Colon (tissue), 2 donors: ENCODE results near the gene TMEM89.

ENCODE experiments used
- FAIRE-seq: peaks from 2 replicates; lab custom pipeline; 2012; peaks lifted over from hg19 to GRCh38; lab: Jason Lieb, UNC
- donor health status: control.
- donor health status: control.

The TMEM89 gene

DNA sequence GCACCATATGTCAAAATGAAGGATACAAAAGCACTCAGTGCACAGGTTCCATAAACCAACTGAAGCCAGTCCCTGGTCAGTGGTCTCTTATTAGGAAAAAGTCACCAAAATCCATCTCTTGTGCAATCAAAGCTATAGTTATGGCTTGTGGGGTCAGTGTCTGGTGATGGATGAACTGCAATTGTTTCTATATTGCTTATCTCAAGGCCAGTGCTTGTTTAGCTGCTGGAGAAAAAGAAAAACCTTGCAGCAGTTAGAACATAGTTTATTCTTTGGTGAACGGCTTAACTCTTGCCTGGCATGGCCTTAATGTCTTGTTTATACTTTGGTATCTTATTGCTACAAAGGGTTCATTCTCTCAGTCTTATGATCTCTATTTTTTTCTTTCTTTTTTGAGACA is 9.3 kb downstream of the TMEM89 start:
- no peak for FAIRE-seq

DNA sequence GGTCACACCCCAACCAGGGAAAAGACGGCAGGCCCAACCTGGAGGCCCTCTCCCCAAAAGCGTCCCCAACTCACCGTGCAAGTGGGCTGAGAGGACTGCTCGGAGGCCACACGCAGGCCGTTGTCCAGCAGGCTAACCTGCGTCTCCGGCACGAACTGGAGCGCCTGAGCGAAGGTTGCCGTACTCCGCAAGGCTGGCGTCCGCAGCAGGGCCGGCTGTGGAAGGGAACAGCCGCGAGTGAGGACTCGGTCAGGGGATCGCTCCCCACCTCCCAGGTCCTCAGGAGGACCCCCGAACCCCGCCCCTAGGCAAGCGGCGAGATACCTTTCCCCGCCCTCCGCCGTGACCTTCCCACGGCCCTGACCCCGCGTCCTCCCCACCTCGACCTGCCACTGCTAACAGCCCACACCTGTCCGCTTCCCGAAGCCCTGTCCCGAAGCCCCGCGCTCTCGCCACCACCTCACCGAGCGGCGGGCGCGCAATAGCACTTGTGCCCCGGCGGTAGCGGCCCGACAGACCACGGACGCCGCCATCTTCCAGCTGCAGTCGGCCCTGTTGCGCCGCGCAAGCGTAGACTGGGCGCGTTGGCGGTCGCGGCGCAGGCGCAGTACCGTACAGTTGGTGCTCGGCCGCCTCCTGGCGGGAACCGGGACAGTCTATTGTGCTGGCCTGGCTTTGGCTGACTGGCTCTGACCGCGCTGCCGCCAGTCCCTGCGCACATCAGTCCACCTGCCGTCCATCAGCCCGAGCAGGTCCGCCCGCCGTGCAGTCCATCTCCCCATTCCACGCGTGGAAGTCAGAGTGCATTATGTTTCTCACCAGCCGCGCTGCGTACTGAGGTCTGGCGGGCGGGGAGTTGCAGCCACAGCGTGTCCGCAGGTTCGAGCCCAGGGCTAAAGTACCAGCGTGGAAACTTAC is 12.2 kb downstream of the TMEM89 start, which contains the start of gene UQCRC1:
Gene UQCRC1 (minus strand): TSS at position 559 of the 918 bp plus-strand sequence. CDS start 26 bp downstream, at position 533.
- no peak for FAIRE-seq

DNA sequence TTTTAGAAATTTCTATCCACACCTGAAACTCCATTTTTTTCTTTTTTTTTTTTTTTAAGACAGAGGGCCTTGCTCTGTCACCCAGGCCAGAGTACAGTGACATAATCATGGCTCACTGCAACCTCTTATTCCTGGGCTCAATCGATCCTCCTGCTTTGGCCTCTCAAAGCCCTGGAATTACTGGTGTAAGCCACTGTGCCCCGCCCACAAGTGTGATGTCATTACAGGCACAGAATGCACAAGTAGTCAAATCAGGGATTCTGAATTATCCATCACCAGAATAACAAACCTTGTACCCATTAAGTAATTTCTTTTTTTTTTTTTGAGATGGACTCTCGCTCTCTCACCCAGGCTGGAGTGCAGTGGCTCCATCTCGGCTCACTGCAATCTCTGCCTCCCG is 14.1 kb downstream of the TMEM89 start:
- FAIRE-seq, result no peak

DNA sequence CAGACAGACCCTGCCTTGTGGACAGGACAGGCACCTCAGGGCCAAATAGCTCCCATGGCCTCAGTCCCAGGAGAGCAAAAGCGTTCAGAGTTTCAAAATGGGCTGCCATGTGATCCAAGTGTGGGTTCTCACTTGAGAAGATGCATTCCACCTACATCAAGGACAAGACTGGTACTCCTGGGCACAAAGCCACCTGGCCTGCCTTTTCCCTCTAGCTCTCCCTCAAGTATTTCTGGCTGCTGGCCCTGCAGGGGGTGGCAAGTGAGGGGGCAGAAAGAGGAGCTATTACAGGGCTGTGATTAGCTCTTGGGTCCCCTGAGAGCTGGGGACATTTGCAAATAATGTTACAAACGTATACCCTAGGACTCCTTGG is 20.0 kb downstream of the TMEM89 start:
- no peak for FAIRE-seq

DNA sequence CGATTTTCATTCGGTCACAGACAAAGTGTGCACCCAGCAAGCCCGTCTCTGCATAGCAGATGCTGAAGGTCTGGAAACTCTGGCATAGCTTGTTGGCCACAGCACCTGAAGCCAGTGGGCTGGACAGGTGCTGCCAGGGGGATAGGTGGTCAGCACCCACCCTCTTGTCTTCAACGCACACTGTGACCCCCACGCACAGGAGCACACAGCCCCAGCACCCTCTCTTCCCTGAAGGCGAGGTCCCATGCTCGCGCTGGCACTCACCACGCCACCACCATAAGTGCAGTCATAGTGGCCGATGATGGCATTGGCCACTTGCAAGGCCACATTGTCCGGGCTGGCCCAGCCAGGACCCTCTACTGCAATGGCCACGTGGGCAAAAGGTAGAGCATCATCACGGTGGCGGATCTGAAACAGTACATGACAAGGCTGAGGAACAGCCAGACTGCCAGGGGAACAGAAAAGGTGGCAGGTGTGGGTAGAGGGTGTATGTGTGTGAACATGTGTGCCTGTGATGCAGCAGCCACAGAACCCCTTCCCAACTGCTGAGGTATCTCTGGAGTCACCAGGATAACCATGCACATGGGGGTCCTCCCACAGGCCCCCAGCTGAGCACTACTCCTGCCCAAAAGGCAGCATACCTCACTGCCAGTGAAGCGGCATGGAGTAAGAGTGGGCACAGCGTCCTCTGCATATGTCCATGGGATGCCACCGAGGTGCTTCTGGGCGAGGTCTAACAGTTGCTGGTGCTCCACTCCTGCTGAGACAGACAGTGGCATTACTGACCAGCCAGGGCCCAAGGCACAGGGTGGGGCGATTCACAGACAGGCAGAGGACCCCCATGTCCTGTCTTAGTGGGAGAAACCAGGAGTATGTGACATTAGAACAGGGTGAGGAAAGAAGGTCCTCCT is 20.6 kb downstream of the TMEM89 start:
- FAIRE-seq, result no peak

DNA sequence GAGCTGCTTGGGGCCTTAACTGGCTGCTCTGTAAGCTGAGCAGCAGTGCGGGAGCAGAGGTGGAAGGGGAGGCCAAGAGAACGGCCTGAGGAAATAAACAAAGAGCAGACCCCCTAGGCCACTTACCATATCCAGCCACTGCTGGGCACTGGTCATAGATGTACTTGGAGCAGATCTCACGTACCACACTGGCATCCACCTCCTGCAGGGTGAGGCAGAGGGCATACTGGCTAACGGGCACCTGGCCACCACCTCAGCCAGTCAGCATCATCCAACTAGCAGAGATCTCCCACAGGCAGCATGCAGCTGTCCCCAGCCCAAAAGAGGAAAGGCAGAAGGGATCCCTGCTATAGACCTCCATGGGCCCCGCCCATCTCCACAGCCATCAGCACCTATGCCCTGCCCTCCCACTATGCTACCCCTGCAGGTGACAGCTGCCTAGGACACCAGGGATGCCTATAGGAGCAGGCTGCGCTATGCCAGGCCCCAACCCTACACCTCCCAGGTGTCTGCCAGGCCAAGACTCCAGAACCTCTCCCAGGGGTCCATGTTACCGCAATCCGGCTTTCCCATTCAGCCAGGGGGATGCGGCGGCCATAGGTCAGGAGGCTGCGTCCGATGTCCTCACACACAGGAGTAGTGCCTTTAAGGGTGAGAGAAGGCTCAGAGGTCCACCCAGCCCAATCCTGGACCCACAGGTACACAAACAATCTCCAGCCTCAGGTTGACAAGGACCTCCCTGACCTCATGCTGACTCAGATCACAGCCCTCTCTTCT is 21.9 kb downstream of the TMEM89 start:
- FAIRE-seq, result no peak

DNA sequence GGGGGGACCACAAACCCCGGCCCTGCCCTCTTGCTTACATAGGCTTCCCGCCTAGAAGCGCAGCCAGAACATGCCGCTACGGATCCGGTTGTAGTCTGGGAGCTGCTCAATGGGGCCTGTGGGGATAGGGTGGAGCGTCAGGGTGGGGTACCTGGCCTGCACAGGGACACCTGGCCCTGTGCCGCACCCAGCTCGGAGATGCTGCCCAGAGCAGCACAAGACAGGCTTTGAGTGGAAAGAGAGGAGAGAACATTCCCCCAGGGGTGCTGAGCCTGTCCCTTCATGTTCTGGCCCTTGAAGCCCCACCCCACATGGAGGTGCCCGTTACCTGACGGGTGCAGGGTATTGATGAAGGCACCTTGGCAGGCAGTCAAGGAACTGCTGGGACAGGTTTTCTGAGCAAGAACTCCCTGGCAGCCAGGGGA is 22.5 kb downstream of the TMEM89 start:
- no peak for FAIRE-seq

DNA sequence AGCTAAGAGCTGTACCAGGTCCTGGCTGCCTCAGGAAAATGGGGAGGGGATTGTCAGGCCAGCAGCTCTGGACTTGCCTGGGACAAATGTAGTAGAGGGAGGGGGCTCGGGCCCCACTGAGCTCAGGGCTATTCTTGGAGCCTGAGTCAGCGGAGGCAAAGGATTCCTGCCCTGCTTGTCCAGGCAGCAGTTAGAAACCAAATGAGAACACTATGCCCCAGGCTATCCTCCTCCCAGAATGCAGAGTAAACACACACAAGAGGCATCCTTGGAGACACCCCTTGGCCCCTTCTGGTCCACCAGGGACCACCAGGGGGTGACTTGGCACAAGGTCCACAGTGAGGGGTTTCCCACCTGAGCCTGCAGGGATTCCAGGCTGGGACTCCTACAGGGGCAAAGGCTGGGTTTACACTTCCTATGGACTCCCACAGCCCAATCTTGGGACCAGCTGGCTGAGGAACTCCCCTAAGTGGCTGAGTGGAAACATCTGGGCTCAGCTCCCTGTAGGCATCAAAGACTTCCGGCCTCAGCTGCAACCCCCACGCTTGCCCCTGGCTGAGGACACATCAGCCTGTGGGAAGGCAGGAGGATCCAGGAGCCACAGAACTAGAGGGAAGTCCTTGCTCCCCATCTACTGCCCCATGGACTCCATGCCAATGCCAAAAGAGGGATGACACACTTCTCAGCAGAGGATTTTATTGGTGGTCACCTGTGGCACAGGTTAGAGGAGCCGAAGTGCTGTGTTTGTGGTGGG is 23.1 kb downstream of the TMEM89 start:
- FAIRE-seq, result no peak

DNA sequence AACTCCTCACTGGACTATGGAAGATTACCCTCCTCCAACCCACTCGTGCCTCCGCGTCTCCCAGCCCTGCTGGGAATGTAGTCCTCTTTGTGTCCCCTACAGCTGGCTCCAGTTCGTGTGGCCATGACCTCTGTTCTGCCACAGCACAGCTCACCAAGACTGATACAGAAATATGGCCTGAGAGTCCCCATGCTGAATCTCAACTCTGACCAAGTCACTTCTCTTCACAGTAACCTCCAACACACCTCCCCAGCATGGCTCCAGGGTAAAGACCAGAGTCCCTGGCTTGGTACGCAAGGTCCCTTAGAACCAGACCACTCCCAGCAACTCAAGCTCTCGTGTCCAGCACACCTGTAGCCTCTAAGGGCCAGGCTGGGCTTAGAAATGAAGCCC is 24.2 kb downstream of the TMEM89 start:
- FAIRE-seq, result no peak

DNA sequence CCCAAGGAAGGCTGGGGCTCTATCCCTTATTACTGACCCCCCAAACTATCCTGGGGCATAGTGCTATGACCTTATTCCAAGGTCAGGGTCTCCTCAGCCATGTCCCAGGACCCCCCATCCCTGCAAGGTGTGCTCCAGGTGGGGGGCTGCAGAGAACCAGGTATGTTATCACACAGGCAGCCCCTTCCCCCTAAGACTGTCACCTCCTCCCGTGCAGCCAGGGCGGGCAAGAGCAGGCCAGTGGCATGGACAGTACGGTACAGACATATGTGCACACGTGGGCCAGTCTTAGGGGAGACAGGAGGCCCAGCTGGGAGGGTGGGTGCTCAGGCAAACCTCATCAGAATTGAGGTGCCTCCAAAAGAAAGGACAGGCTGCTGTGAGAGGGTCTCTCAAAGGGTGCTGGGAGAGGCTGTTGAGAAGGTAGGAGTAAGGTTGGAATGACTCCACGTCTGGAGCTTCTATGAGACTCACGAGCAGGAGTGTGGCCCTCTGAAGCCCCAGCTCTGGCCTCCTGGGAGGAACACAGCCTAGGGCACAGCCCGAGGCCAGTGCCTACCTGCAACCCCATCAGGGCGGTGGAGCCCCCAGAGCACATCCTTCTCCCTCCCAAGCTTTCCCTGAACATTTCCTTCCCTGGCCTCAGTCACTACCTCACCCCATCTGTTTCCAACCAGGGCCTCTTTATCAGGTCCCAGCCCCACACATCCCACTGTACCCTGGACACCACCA is 24.7 kb downstream of the TMEM89 start:
- FAIRE-seq, result no peak

DNA sequence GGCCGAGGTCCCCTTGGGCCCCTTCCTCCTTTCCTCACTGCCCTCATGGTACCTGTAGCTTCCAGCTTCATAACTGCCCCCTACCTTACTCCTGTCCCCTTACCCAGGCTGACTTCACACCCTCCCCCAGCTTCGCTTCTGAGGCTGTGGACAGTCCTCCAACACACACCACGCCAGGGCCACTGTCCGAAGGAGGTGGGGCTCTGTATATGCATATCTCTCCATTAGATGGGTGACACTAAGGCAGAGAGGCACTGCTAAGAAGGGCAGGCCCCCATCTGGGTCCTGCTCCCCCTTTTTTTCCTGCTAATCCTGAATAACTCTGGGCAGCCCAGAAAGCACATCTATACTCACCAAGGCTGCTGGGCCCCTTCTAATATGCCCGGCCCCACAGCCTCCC is 25.4 kb downstream of the TMEM89 start:
- FAIRE-seq, result no peak

DNA sequence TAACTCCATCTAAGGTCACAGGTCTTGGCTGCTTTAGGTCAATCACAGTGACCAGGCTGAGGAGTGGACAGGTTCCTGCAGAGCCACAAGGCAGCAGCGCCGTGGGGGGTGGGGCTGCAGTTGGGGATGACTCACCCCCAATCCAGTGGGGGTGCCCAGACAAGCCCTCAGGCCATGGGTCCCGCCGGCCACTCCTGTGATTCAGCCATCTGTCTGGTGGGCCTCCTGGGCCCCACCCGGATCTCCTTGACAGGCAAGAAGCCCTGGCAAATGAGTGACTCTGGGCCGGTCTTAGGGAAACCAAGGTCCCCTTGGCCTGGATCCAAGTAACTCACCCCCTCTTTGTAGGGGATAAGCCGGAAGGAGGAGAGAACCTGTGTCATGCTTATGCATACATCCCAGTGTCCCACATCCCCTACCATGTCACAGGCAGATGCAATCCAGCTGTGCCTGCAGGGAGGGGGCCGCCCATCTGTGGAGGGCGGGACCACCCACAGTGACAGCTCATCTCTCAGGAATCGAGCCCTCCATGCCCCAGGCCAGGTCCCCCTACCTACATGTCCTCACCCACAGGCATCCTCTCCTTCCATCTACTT is 25.9 kb downstream of the TMEM89 start:
- no peak for FAIRE-seq

DNA sequence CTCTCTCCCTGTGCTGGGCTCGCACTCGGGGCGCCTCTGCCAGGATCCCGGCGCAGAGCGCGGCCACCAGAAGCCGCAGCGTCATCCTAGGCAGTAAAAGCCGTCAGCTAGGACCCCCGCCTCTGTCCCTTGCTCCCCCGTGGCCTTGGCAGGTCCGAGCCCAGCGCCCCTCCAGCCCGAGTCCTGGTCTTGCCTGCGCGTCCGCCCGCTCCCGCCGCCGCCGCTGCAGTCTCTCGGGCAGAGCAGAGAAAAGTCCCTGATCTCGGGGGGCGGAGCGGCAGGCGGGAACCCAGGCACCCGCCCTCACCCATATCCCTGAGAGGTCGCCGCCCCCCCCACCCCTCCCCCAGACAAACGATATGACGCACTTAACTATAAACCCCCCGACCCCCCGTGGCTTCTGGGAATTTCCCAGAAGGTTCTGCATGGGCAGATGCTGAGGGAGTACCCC is 26.5 kb downstream of the TMEM89 start, which contains the start of gene COL7A1:
Gene COL7A1 (minus strand): TSS at position 255 of the 451 bp plus-strand sequence. CDS start 170 bp downstream, at position 85.
- FAIRE-seq, result no peak

DNA sequence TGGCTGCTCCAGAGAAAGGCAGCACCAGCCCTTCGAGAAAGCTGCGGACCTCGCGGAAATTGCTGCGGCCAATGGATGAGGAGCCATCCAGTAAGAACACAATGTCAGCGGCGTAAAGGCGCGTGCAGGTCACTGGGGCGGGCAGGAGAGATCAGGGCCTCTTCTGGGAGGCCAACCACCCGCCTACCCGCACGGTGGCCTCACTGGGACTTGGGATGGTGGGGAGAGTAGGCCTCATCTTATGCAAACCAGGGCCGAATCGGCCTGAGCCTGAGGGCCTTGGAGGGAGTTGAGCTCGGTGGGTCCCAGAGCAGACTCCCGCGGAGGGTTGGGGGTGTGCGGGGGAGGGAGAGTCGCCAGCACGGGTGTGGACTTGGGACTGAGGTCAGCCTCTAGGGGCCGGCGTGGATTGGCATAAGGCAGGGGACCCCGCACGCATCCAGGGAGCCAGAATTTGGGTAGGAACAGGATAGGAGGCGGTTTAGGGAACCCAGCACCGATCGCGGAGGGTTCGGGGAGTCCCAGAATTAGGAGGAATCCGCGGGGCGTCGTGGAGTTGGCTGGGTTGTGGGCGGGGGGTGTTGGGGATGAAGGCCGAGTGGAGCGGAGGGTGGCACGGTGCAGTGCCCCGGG is 27.0 kb downstream of the TMEM89 start:
- FAIRE-seq, result no peak

DNA sequence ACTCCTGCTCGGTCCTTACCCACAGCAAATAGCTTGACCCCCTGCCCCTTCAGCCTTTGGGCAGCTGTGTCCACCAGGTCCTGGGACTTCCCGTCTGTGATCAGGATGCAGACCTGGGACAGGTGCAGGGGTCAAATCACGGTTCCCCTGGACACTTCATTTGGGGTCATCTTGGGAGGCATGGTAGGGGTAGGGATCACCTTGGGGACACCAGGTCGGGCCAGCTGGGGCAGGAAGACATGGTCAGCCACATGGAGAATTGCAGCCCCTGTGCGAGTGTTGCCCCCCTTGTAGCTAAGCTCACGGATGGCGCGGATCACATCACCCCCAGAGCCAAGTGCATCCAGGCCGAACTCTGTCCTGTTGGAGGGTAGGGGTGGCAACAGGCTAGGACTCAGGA is 28.2 kb downstream of the TMEM89 start:
- no peak for FAIRE-seq

DNA sequence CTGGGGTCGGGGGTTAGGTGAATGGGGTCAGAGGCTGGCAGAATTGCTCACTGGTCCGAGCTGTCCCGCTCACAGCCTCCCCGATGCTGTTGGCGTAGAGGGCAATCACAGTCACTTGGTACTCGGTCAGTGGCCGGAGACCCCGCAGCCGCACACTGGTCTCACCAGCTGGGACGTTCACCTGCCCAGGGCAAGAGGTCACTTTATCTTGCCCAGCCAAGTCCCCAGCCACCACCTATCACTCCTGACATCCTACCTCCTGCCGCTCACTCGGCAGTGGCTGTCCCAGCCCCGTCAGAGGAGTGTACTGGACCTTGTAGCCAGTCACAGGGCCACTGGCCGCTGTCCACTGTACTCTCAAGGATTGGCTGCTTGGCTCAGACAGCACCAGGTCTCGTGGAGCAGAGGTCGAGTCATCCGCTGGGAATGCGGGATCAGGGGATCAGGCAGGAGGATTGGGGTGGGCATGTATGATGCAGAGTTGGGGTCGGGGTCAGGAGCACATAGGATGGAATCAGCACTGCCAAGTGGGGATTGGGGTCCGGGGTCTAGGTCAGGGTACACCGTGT is 29.0 kb downstream of the TMEM89 start:
- no peak for FAIRE-seq

DNA sequence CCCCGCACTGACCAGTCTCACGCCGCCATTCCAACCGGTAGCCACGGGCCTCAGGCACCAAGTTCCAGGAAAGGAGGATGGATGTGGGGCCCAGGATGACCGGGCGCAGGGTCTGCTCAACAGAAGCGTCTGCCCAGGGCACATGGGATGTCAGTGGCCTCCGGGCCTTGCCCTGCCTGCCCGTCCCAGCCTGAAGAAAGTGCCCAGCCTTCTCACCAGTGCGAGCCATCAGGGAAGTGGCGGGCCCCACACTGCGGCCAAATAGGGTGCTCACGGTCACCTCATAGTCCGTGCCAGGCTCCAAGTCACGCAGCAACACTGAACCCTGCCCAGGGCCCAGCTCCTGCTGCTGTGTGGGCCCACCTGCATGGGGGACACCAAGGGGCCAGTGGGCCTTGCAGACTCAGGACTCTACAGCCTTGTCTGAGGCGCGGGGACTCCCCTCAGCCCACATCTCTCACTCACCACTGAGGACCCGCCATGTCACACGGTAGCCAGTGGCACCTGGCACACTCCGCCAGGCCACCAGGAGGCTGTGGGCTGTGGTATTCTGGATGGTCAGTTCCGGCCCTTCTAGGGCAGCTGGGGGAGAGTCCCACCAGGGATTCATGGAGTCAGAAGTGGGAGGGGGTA is 29.6 kb downstream of the TMEM89 start:
- no peak for FAIRE-seq

DNA sequence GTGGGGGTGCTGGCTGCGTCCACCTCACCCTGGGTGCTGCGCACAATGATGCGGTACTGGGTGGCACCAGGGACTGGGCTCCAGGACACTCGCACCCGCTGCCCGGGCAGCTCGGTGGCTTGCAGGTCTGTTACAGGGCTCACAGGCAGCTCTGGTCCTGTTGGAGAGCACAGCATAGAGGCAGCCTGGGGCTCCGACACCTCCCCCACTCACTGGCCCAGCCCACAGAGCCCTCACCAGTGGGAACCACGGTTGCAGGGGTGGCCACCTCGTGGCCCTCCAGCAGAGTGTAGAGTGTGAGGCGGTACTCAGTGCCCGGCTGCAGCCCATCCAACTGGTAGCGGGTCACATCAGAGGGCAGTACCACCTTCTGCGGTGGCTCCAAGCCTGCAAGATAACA is 30.1 kb downstream of the TMEM89 start:
- FAIRE-seq, result no peak

DNA sequence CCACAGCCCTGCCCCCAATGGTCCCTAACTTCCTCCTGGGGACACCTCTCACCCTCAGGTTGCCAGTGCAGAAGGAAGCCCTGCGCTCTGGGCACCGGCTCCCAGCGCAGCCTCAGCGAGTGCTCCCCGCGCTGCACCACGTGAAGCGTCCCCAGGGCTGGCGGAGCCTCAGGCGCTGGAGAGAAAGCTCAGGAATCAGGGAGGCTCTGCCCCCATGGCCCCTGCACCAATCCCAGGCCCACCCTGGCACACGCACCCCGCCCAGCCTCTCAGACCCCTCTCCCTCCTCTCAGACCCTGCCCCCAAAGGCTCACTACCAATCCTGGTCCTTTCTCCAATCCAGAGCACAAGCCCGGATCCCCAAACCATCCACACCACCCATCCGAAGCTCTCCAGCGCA is 33.3 kb downstream of the TMEM89 start:
- no peak for FAIRE-seq
